Sciatic nerve (tissue), 2 donors: ENCODE measurements around the gene FARP1. TPM values are rescaled to one million over a fixed set of nuclear protein-coding genes. Genes with fewer than 3 reads are reported as not detected.

Experiments used
- ATAC-seq: fragments of 200-7000 bp; cut with Tn5 transposase; one replicate; pipeline ENCODE4 v1.9.1; 2020; ENCODE audit warnings: mild to moderate bottlenecking, moderate library complexity
- DNase-seq: peaks from one replicate; pipeline ENCODE4 v3.0.0-alpha.2; 2020; ENCODE audit warnings: low spot score
- intact Hi-C: fragments of 100-400 bp; cut with DNase I; formaldehyde crosslinking; loops from one replicate; pipeline ENCODE4 v1.14.2; 2022
- total RNA-seq: library from RNA; stranded (reverse); fragmentation: NEBNext Ultra II Directional; extraction: Animal tissue kit (Norgen Biotek cat#: 25700); gene quantifications from one replicate; pipeline ENCODE4 v1.2.1, GENCODE V29; 2021
- donor health status: DM: no; HTN: no; CAD: no.
- donor health status: DM: no; HTN: no; CAD: no.

FARP1 gene
- total RNA-seq, 1 donor from 2014 or later = 35.4 TPM

- intact Hi-C loops = no loop called here
- DNase-seq (no peak), ATAC-seq (no peak)
These were observed 48.1 kb downstream of the FARP1 start for GRCh38 chr13:98190889-98191444.

- intact Hi-C loops = no loop called here
- DNase-seq (no peak), ATAC-seq (no peak)
These were observed 49.1 kb downstream of the FARP1 start for GRCh38 chr13:98192008-98192407.

- DNase-seq = no peak
- intact Hi-C loops = no loop called here
- no peak for ATAC-seq
These were observed 52.3 kb downstream of the FARP1 start for GRCh38 chr13:98195054-98195791.

GRCh38 chr13:98198683-98199082 lies 55.8 kb downstream of the FARP1 start:
- ATAC-seq (no peak), DNase-seq (no peak)
- intact Hi-C loops = no loop called here

GRCh38 chr13:98199480-98199879 lies 56.6 kb downstream of the FARP1 start:
- no peak for DNase-seq
- intact Hi-C loops = no loop called here

GRCh38 chr13:98200211-98200878 lies 57.5 kb downstream of the FARP1 start:
- DNase-seq (no peak), ATAC-seq (no peak)
- intact Hi-C loops = loop anchor here (5.0 kb wide), 1 partner anchor 372 kb away; no protein-coding TSS in a partner anchor

More at GRCh38 chr13:98199480-98199879, 56.6 kb downstream of the FARP1 start:
- no peak for ATAC-seq

- ATAC-seq (no peak), DNase-seq (no peak)
- intact Hi-C loops = loop anchor here (5.0 kb wide), 1 partner anchor 371 kb away; no protein-coding TSS in a partner anchor
These were observed 58.3 kb downstream of the FARP1 start for GRCh38 chr13:98201189-98201588.

GRCh38 chr13:98201984-98202383 lies 59.1 kb downstream of the FARP1 start:
- intact Hi-C loops = loop anchor here (5.0 kb wide), 1 partner anchor 370 kb away; no protein-coding TSS in a partner anchor
- ATAC-seq (no peak), DNase-seq (no peak)

GRCh38 chr13:98203646-98204326 lies 60.9 kb downstream of the FARP1 start:
- ATAC-seq (no peak), DNase-seq (no peak)
- intact Hi-C loops = loop anchor here (5.0 kb wide), 1 partner anchor 369 kb away; no protein-coding TSS in a partner anchor

- intact Hi-C loops = loop anchor here (5.0 kb wide), 1 partner anchor 368 kb away; no protein-coding TSS in a partner anchor
- no peak for ATAC-seq
- no peak for DNase-seq
These were observed 61.7 kb downstream of the FARP1 start for GRCh38 chr13:98204546-98204945.

GRCh38 chr13:98206946-98207345 lies 64.1 kb downstream of the FARP1 start:
- intact Hi-C loops = no loop called here
- no peak for ATAC-seq
- no peak for DNase-seq

GRCh38 chr13:98207416-98207815 lies 64.5 kb downstream of the FARP1 start:
- intact Hi-C loops = no loop called here
- DNase-seq (no peak), ATAC-seq (peak; percentile 44)

- DNase-seq (no peak), ATAC-seq (no peak)
- intact Hi-C loops = no loop called here
These were observed 65.7 kb downstream of the FARP1 start for GRCh38 chr13:98208606-98209005.

GRCh38 chr13:98212763-98213162 lies 69.9 kb downstream of the FARP1 start:
- no peak for ATAC-seq
- intact Hi-C loops = no loop called here

GRCh38 chr13:98213354-98213753 lies 70.5 kb downstream of the FARP1 start:
- intact Hi-C loops = no loop called here
- ATAC-seq (no peak), DNase-seq (no peak)

More at GRCh38 chr13:98212763-98213162, 69.9 kb downstream of the FARP1 start:
- no peak for DNase-seq

GRCh38 chr13:98214008-98214643 lies 71.2 kb downstream of the FARP1 start:
- ATAC-seq = peak; percentile 46
- intact Hi-C loops = no loop called here
- DNase-seq = no peak

GRCh38 chr13:98214707-98215106 lies 71.8 kb downstream of the FARP1 start:
- ATAC-seq = no peak
- no peak for DNase-seq
- intact Hi-C loops = no loop called here

GRCh38 chr13:98215508-98215907 lies 72.6 kb downstream of the FARP1 start:
- intact Hi-C loops = no loop called here
- DNase-seq (no peak), ATAC-seq (no peak)

- intact Hi-C loops = no loop called here
- ATAC-seq = no peak
- DNase-seq = no peak
These were observed 73.3 kb downstream of the FARP1 start for GRCh38 chr13:98216135-98216565.
